Caco-2 (cell line): ENCODE results near the gene TAC1. TPM values are rescaled to one million over a fixed set of nuclear protein-coding genes. Genes with fewer than 3 reads are reported as not detected.

ENCODE experiments used
- BruUV-seq: library from RNA; stranded (reverse); fragments of 400-500 nt; replicated peaks from 2 replicates; lab custom pipeline; 2021; lab: Mats Ljungman, UMichigan
- CTCF ChIA-PET: fragments of 300-600 bp; sonication (Branson Sonifier 250); formaldehyde crosslinking; loops from one replicate; lab custom pipeline; 2022; ENCODE audit warnings: antibody characterized with exemption; lab: Charles Lee
- POLR2A ChIA-PET: fragments of 300-600 bp; sonication (Branson Sonifier 250); formaldehyde crosslinking; loops from one replicate; lab custom pipeline; 2022; ENCODE audit warnings: antibody characterized with exemption; lab: Charles Lee
- DNase-seq, 2 experiments: peaks; one replicate each; pipeline versions ENCODE4 v3.0.0 to v3.0.0-alpha.2; 2020 to 2022
- H3K27me3 ChIP-seq: replicated peaks from 2 replicates; pipeline ENCODE4 v1.6.0; 2011; ENCODE audit warnings: low read length; ENCODE audit not compliant: control insufficient read depth, insufficient read depth
- H3K36me3 ChIP-seq: 2 replicates; pipeline ENCODE4 v1.5.1; 2011; ENCODE audit warnings: low read length; ENCODE audit not compliant: control insufficient read depth, insufficient read depth
- H3K4me1 ChIP-seq: fragments of 250-450 bp; sonication (Bioruptor Pico); 2 replicates; pipeline ENCODE4 v1.5.1; 2020; ENCODE audit warnings: mild to moderate bottlenecking
- H3K4me3 ChIP-seq: 2 replicates; pipeline ENCODE4 v1.5.1; 2011; ENCODE audit warnings: low read depth, mild to moderate bottlenecking, control low read depth, low read length
- H3K9me3 ChIP-seq: fragments of 250-450 bp; sonication (Bioruptor Pico); 2 replicates; pipeline ENCODE4 v1.5.1; 2020; ENCODE audit warnings: mild to moderate bottlenecking, moderate library complexity
- H3K27ac Mint-ChIP-seq: one replicate; pipeline ENCODE4 v1.8.0; 2022; ENCODE audit warnings: mixed read lengths; ENCODE audit not compliant: unreplicated experiment
- H3K27me3 Mint-ChIP-seq: one replicate; pipeline ENCODE4 v1.8.0; 2022; ENCODE audit warnings: mixed read lengths; ENCODE audit not compliant: insufficient read depth, unreplicated experiment
- H3K36me3 Mint-ChIP-seq: one replicate; pipeline ENCODE4 v1.8.0; 2022; ENCODE audit warnings: mild to moderate bottlenecking, mixed read lengths; ENCODE audit not compliant: insufficient read depth, unreplicated experiment
- H3K4me1 Mint-ChIP-seq: one replicate; pipeline ENCODE4 v1.8.0; 2022; ENCODE audit warnings: low read depth, mixed read lengths; ENCODE audit not compliant: unreplicated experiment
- H3K4me3 Mint-ChIP-seq: one replicate; pipeline ENCODE4 v1.8.0; 2022; ENCODE audit warnings: mild to moderate bottlenecking, moderate library complexity, mixed read lengths; ENCODE audit not compliant: unreplicated experiment
- H3K9me3 Mint-ChIP-seq: one replicate; pipeline ENCODE4 v1.8.0; 2022; ENCODE audit warnings: mixed read lengths; ENCODE audit not compliant: unreplicated experiment
- intact Hi-C: fragments of 100-400 bp; cut with micrococcal nuclease; formaldehyde crosslinking; loops from one replicate; pipeline ENCODE4 v1.10.0; 2022; ENCODE audit not compliant: unreplicated experiment
- total RNA-seq: library from RNA; stranded (reverse); gene quantifications from 2 replicates; pipeline ENCODE4 v1.2.3, GENCODE V29; 2022
- TF ChIP-seq, protein P1 (sequence below), 2 experiments: fragments of 200-600 bp in 1 of 2; IDR thresholded peaks; 1 replicate in 1 of 2; 2 replicates in 1 of 2; pipeline versions ENCODE4 v1.5.1 to v1.8.0; 2011 to 2022; ENCODE audit warnings: antibody characterized with exemption in 1 of 2, control low read depth in 1 of 2, inconsistent platforms in 1 of 2, low read depth in 1 of 2, low read length in 1 of 2, mild to moderate bottlenecking in 1 of 2, moderate library complexity in 1 of 2; ENCODE audit not compliant: insufficient read depth in 1 of 2, severe bottlenecking in 1 of 2, unreplicated experiment in 1 of 2

TAC1 gene
- total RNA-seq, 1 experiment from 2014 or later, result not detected

DNA sequence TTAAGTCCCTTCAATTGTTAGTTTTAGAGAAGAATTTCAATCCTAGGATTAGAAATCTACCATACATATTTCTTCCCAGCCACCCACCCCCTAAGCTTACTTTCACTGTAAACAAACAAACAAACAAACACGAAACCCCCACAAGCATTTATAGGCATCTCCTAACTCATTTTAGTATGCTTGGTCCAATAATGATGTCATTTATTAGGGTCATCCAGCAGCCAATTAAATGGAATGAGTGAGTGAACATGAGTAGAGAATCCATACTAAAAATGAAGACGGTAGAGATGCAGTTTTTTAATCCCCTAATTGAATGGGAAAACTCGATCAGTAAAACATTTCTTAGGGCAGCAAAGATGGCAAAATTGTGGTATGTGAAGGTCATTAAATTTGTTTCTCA lies 3.2 kb downstream of the TAC1 start:
- Histone ChIP-seq H3K4me3 (no peak overlapping the region), H3K36me3 (no peaks in the 10 kb centered on the region), H3K9me3 (no peaks in the 10 kb centered on the region), H3K4me1 (no peaks in the 10 kb centered on the region), H3K27me3 (no peaks in the 10 kb centered on the region; the same call in 1 of the 2 replicates)
- TF ChIP-seq, protein P1, sequence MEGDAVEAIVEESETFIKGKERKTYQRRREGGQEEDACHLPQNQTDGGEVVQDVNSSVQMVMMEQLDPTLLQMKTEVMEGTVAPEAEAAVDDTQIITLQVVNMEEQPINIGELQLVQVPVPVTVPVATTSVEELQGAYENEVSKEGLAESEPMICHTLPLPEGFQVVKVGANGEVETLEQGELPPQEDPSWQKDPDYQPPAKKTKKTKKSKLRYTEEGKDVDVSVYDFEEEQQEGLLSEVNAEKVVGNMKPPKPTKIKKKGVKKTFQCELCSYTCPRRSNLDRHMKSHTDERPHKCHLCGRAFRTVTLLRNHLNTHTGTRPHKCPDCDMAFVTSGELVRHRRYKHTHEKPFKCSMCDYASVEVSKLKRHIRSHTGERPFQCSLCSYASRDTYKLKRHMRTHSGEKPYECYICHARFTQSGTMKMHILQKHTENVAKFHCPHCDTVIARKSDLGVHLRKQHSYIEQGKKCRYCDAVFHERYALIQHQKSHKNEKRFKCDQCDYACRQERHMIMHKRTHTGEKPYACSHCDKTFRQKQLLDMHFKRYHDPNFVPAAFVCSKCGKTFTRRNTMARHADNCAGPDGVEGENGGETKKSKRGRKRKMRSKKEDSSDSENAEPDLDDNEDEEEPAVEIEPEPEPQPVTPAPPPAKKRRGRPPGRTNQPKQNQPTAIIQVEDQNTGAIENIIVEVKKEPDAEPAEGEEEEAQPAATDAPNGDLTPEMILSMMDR (IDR thresholded peaks at IDR 0.05; ENCODE audit: insufficient read depth in 1 of 2, low read depth in 1 of 2, low read length in 1 of 2, severe bottlenecking in 1 of 2, unreplicated experiment in 1 of 2), result no peak
- CTCF ChIA-PET, result no interaction called here
- H3K9me3 Mint-ChIP-seq, result no peaks in the 10 kb centered on the region
- no peaks in the 10 kb centered on the region for H3K4me1 Mint-ChIP-seq
- intact Hi-C loops, result no loop called here
- H3K27me3 Mint-ChIP-seq, result peaks cover 13% of the 10 kb centered on the region
- no peak overlapping the region for H3K27ac Mint-ChIP-seq
- DNase-seq, result no peak
- BruUV-seq, result no TSS peak
- POLR2A ChIA-PET, result no interaction called here
- H3K36me3 Mint-ChIP-seq, result no peaks in the 10 kb centered on the region
- H3K4me3 Mint-ChIP-seq, result no peak overlapping the region

DNA sequence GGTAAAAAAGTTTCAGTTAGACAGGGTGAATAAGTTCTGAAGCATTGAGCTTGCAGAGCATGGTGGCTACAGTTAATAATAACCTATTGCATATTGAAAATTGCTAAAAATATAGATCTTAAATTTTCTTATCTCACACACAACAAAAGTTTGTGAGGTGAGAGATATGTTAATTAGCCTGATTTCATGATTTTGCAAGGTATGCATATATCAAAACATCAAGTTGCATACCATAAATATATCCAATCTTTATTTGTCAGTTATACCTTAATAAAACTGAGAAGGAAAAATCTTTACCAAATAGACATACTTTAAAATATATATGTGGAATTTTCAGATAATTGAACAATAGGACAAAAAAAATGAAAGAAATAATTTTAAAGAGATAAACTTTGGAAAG lies 16.6 kb downstream of the TAC1 start:
- peaks cover 9% of the 10 kb centered on the region for H3K9me3 Mint-ChIP-seq

GRCh38 chr7:97751566-97751965 lies 19.7 kb downstream of the TAC1 start:
- no peak overlapping the region for H3K4me3 Mint-ChIP-seq
- no peaks in the 10 kb centered on the region for H3K9me3 Mint-ChIP-seq
- intact Hi-C loops, result no loop called here
- no peak for DNase-seq
- Histone ChIP-seq H3K9me3 (no peaks in the 10 kb centered on the region), H3K36me3 (no peaks in the 10 kb centered on the region), H3K4me3 (no peak overlapping the region), H3K27me3 (no peaks in the 10 kb centered on the region), H3K4me1 (no peaks in the 10 kb centered on the region)
- TF ChIP-seq, protein P1 (IDR thresholded peaks at IDR 0.05; ENCODE audit: insufficient read depth in 1 of 2, low read depth in 1 of 2, low read length in 1 of 2, severe bottlenecking in 1 of 2, unreplicated experiment in 1 of 2), result no peak
- POLR2A ChIA-PET, result interaction anchor here (0.6 kb wide), 1 partner anchor 121 kb away, joined by 3 read pairs; no protein-coding TSS in a partner anchor
- no peaks in the 10 kb centered on the region for H3K27me3 Mint-ChIP-seq
- H3K36me3 Mint-ChIP-seq, result no peaks in the 10 kb centered on the region
- CTCF ChIA-PET, result no interaction called here
- H3K4me1 Mint-ChIP-seq, result no peaks in the 10 kb centered on the region
- H3K27ac Mint-ChIP-seq, result no peak overlapping the region
- BruUV-seq, result no TSS peak

More for the DNA sequence above, 16.6 kb downstream of the TAC1 start:
- CTCF ChIA-PET, result no interaction called here
- intact Hi-C loops, result no loop called here
- Histone ChIP-seq H3K36me3 (no peaks in the 10 kb centered on the region), H3K27me3 (no peaks in the 10 kb centered on the region), H3K4me1 (no peaks in the 10 kb centered on the region), H3K4me3 (no peak overlapping the region), H3K9me3 (no peaks in the 10 kb centered on the region)
- no peak overlapping the region for H3K4me3 Mint-ChIP-seq
- no peaks in the 10 kb centered on the region for H3K4me1 Mint-ChIP-seq
- no peak for DNase-seq
- no peak overlapping the region for H3K27ac Mint-ChIP-seq
- H3K36me3 Mint-ChIP-seq, result no peaks in the 10 kb centered on the region
- TF ChIP-seq, protein P1 (IDR thresholded peaks at IDR 0.05; ENCODE audit: insufficient read depth in 1 of 2, low read depth in 1 of 2, low read length in 1 of 2, severe bottlenecking in 1 of 2, unreplicated experiment in 1 of 2), result no peak
- POLR2A ChIA-PET, result no interaction called here
- BruUV-seq, result no TSS peak
- peaks cover 4% of the 10 kb centered on the region for H3K27me3 Mint-ChIP-seq
